Putamen (tissue), 1 donor: ENCODE data around the gene ETV5.
"Not testable (repeated sequence)": the region's sequence is repeated elsewhere in the genome, so short reads cannot be mapped to it uniquely, and the experiment has no call there.

Source experiments
- DNase-seq: peaks from one replicate; pipeline ENCODE4 v3.0.0-alpha.2; 2016; ENCODE audit warnings: low spot score

The ETV5 gene

GRCh38 chr3:186022931-186023330 lies 86.0 kb downstream of the ETV5 start:
- no peak for DNase-seq

- no peak for DNase-seq
These were observed 87.1 kb downstream of the ETV5 start for GRCh38 chr3:186021673-186022362.

DNA sequence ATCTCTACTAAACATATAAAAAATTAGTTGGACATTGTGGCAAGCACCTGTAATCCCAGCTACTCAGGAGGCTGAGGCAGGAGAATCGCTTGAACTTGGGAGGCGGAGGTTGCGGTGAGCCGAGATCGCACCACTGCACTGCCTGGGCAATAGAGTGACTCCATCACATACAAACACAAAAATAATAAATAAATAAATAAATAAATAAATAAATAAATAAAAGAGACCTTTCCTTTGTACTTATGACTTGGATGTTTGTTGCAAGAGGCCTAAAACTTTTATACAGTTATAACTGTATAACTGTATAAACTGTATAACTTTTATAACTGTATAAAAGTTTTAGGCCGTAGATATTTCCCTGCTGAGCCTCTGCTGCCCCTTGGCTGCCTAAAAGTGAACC lies 87.6 kb downstream of the ETV5 start:
- DNase-seq = not testable (repeated sequence)

DNA sequence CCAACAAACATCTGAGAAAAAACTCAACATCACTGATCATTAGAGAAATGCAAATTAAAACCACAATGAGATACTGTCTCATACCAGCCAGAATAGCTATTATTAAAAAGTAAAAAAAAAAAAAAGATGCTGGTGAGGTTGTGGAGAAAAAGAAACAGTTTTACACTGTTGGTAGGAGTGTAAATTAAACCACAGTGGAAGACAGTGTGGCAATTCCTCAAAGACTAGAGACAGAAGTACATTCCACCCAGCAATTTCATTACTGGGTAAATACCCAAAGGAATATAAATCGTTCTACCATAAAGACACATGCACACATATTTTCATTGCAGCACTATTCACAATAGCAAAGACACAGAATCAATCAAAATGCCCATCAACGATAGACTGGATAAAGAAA lies 89.6 kb downstream of the ETV5 start:
- not testable (repeated sequence) for DNase-seq

GRCh38 chr3:186014866-186015265 lies 94.0 kb downstream of the ETV5 start:
- DNase-seq = no peak

DNA sequence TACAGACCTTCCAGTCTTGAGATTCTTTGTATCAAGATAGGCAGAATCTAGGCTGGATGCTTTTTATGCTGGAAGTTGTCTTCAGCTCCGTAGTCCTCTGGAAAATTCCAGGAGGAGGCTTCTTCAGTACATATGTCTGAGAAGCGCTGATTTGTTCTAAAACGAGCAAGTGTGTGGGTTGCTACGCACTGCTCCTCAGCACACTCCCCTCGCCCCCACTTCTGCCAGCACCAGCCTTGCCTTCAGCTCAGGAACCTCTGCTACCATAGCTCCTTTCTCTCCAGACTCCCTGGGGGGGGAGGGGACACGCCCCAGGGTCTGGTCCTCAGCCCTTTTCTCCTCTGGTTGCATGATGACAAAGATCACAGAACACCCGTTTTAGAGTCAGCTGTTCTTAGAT lies 95.6 kb downstream of the ETV5 start:
- DNase-seq = peak; percentile 87

DNA sequence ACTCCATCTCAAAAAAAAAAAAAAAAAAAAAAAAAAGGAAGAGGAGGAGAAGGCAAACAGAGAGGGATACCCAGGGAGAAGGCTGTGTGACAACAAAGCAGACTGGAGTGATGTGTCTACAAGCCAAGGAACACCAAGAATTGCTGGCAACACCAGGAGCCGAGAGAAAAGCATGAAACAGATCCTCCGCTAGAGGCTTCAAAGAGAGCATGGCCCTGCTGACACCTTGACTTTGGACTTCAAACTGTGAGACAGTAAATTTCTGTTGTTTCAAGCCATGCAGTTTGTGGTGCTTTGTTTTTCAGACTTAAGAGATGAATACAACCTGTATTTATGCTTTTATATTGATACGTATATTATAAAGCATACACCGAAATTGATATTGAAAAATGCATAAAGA lies 96.8 kb downstream of the ETV5 start:
- DNase-seq = no peak

DNA sequence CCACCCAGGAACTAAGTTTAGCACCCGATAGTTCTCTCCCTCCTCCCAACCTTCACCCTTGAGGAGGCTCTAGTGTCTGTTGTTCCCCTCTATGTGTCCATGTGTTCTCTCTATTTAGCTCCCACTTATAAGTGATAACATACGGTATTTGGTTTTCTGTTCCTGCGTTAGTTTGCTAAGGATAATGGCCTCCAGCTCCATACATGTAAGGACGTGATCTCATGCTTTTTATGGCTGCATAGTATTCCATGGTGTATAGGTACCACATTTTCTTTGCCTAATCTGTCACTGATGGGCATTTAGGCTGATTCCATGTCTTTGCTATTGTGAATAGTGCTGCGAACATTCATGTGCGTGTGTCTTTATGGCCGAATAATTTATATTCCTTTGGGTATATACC lies 104.2 kb downstream of the ETV5 start:
- no peak for DNase-seq

DNA sequence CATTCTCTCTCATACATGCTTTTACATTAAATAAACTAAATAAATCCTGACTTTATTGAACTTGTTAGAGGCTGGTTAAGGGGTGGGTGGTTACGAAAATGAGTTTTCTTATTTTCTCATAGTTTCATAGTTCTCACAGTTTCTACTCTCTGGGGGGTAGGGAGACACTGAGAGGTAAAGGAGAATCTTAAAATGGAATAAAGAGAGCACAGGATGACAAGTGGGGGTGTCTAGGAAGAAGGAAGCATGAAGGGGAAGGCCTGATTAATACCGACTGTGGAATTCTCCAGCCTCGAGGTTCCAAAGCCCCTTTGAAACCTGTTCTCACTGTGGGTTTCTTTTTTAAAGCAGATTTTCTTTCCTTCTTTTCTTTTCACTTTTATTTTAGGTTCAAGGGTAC lies 104.7 kb downstream of the ETV5 start:
- DNase-seq = peak; percentile 55

DNA sequence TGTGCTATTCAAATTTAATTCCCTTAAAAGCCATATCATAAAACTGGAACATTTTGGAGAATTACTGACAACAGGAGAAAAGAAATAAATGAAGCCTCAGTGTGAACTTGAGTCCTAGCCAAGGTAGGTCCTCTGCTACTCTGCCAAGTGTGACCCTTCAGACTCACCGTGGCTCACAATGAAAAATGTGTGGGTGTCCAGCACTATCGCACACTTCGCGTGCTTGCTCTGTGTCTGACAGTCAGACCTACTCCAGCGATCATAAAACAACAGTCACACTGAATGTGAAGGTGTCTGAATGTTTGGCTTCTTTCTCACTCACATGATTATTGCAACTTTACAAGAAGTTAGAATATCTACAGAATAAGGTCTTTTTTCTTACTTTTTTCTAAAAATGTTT lies 105.3 kb downstream of the ETV5 start:
- no peak for DNase-seq

DNA sequence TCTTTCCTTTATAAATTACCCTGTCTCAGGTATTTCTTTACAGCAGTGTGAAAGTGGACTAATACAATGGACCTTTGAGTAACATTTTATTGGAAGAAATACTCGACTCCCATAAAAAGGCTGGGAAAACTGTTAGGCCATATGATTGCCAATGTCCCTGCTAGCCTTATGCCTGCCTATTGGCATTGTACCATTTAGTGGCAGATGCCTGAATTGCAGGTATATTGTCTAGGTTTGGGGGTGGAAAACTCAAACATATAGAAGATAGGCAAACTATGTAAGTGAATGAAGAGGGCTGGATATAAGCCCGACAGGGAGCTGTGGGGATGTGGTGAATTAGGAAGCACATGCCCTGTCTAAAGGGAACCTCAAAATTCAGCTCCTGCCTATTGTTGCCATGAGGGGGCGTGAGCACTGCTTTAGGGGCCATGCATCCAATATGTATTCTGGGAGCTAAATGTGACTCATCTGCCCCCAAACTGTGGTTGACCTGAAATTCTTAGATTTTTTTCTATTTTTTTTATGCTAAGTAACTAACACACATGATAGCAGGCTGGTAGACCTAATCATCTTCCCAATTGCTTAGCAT lies 105.9 kb downstream of the ETV5 start:
- DNase-seq = no peak

DNA sequence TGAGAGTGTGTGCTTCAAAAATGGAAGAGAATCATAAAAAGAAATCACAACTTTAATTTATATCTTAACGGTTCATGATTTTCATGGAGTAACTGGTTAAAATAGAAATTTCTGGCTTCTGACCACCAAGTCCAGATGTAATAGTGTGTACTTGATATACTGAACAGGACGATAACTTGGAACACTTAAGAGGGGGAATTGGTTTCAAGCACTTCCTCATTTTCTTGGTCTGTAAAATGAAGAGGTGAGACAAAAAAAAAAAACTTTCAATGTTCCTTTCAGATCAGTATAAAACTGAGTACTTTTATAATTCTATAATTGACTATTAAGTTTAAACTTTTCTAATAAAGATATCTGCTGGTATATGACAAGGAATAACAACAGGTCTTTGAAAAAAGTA lies 107.0 kb downstream of the ETV5 start:
- no peak for DNase-seq

- no peak for DNase-seq
These were observed 109.7 kb downstream of the ETV5 start for GRCh38 chr3:185999221-185999620.

DNA sequence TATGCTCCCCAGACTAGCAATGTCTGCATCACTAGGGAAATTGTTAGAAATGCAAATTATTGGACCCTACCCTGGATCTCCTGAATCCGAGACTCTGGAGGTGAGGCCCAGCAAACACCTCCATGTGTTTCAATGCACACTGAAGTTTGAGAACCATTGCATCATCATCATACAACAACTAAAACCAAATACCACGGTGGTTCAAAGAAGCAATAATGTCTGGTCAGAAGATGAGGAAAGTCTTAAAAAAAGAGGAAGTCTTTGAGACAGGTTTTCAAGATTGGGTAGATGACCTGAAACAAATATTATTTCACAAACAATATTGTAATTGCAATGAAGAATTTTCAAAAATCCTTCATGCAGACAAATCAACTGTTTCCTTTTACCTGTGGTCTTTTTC lies 110.8 kb downstream of the ETV5 start:
- no peak for DNase-seq

DNA sequence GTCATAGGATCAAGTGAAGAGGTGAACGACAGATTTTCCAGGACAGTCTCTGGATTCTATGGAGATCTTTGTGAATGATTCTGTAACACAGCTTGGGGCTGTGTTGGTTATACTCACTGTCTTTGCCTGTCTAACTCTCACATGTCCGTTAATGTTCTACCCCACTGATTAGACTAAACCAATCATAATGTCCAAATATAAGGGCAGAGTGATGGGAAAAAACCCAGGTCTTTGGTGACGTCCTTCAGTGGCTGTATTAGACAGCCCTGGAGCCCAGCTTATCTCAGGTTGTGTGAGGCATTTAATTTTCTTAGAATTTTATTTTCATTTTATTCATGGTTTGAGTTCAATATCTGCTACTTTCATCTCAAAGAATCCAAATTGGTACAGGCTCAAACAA lies 111.8 kb downstream of the ETV5 start:
- no peak for DNase-seq
